ENCODE data around the gene AGAP9.
"Not testable (repeated sequence)": the region's sequence is repeated elsewhere in the genome, so short reads cannot be mapped to it uniquely, and the experiment has no call there.

The AGAP9 gene

DNA sequence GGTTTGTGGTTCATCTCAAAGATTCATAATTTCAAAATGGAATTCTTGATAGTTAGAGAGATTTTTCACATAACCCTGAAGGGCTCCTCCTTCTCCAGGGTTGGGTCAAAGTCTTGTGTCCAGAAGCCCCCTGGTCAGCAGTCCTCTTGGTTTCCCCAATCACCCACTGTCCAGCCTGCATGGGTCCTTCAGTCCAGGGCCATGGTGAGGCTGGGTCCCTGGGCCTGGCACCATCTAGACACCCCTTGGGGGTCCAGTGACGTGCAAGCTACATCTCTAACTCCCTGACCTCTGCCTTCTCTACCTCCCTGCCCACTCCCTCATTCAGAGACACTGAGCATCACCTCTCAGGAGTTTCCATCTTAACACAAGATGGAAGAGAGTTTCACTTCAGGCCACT lies 65.6 kb downstream of the AGAP9 start:
- in situ Hi-C loops (cut with HindIII; ENCODE audit: low sequenced_read_pairs) = no loop called here

DNA sequence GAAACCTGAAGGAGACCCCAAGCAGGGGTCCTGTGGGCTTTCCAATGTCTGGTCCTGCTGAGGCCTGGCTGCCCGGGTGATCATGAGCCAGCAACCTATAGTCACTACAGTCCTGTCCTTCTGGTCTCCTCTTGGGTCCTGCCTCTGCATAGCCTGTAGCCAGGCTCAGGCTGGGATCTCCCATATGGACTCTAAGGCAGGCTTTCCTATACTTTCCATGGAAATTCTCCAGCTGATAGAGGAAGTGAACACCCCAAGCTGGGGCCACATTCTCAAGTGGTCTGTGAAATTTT lies 66.0 kb downstream of the AGAP9 start:
- in situ Hi-C loops (cut with HindIII; ENCODE audit: low sequenced_read_pairs) = no loop called here

DNA sequence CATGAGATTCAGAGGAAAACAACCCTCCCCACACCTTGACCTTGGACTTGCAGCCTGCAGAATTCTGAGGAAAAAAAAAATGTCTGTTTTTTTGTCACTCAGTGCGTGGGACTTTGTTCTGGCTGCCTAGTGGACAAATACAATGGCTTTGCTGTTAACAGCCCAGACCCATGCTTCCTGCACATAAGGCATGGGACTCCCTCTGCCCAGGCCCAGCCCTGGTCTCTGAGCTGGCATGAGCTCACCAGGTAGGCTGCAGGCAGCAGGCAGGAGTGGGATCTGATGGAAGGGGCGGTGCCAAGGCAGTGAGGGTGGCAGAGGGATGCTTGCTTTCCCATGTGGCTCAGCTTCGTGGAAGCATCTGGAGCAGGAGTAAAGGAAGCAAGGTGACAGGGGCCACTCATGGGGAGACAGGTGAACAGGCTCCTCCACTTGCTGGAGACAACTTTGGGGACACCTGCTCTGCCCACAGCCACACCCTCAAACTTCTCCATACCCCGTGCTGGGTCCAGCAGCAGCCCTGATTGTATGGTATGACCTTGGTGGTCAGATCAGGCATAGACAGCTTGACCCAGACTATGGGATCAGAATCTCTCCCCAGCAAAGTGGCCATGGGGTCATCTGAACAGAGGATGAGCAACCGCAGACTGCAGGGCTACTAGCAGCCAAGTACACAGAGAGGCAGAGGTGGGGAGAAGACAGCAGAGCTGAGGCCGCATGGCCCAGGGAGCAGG lies 66.5 kb downstream of the AGAP9 start:
- in situ Hi-C loops (cut with HindIII; ENCODE audit: low sequenced_read_pairs) = no loop called here

DNA sequence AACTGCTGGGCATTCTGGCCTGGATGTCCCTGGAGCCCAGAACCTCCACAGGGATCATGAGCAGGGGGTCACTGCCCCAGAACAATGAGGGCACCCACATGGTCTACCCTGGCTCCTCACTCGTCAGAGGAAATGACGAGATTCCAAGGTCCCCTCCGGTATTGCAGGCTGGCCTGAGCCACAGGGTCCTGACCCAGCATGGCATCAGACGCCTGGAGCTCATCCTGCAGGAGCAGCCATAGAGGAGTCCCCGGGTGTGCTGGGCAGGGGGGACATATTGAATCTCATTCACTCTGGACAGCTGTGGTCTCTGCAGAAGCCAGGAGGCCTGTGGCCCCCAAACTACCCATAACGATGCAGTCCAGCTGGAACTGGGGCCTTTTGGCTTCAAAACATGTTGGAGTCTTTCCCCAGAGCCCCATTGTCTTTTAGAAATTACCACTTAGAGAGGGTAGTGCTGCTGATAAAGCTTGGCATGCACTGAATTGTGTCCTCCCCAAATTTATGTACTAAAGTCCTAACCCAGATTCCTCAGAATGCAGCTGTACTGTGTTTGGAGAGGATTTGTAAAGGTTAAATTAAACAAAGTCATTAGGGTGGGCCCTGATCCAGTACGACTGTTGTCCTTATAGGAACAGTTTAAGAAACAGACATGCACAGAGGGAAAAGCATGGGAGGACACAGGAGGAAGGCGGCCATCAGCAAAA lies 67.2 kb downstream of the AGAP9 start:
- in situ Hi-C loops (cut with HindIII; ENCODE audit: low sequenced_read_pairs) = no loop called here

DNA sequence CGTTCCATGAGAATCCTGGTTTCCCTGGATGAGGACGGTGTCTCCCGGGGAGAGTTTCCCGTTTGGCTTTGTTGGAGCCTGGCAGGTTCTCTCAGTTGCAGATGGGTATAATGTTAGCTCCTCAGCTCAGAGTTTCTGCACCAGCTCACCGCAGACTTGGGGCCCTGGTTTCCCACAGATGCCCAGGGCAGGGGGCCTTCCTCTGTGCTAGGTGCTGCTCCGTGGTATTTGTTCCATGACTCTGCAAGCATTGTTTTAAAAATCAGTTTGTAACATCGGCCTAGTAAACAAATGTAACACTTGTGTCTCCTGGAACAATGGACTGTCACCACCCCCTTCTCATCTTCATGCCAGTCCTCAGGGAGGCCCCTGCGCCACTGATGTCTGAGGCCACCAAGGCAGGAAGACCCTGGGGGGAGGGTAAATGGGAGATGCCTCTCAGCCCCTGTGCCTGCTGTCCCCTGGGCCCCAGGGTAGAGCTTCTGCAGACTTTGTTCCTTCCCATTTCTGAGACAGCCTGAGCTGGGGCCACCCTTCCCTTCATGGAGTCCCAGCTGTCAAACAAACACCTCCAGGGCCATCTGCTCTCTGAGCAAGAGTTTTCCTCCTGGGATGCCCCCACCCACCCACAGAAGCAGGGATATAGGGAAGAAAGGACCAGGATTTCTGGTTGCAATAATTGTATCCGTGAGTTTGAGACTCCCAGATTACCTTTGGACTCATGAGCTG lies 67.9 kb downstream of the AGAP9 start:
- in situ Hi-C loops (cut with HindIII; ENCODE audit: low sequenced_read_pairs) = not testable (repeated sequence)

DNA sequence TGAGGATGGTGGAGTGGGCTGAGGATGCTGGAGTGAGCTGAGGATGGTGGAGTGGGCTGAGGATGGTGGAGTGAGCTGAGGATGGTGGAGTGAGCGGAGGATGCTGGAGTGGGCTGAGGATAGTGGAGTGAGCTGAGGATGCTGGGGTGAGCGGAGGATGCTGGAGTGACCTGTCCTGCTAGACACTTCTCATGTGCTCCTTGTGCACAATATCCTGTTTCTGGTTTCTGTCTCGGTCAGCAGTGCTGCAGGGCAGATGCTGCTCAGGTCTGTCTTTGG lies 68.7 kb downstream of the AGAP9 start:
- in situ Hi-C loops (cut with HindIII; ENCODE audit: low sequenced_read_pairs) = no loop called here

DNA sequence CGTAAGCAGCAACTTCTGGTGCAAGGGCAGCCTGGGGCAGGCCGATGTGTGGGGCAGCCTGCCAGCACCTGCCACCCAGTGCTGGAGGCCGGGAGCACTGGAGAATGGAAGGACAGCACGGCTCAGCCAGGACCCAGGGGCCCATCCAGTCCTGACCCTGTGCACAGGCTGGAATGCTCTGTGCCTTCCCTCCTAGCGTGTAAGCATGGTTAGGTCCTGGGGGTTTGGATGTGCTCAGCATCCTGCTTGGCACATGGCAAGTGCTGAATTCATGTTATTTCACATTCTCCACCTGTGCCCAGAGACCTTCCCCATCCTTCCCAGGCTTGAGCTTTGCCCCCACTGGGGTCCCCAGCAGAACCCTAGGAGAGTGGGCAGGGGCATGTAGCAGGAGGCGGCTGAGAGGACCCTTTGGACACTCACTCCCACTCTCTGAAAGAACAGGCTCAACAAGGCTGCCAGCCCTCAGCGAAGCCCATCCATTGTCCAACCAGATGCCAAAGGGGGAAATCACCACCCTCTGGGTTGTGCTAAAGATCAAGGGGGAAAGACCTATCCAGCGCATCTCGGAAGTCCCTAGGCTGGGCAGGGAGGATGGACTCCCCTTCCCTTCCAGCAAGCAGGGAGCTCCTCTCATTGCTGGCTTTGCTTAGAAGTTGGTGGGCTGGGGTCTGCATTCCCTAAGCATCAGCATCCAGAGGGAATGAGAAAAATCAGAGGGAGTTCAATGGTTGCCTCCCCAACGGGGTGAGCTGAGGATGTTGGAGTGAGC lies 69.2 kb downstream of the AGAP9 start:
- in situ Hi-C loops (cut with HindIII; ENCODE audit: low sequenced_read_pairs) = no loop called here

DNA sequence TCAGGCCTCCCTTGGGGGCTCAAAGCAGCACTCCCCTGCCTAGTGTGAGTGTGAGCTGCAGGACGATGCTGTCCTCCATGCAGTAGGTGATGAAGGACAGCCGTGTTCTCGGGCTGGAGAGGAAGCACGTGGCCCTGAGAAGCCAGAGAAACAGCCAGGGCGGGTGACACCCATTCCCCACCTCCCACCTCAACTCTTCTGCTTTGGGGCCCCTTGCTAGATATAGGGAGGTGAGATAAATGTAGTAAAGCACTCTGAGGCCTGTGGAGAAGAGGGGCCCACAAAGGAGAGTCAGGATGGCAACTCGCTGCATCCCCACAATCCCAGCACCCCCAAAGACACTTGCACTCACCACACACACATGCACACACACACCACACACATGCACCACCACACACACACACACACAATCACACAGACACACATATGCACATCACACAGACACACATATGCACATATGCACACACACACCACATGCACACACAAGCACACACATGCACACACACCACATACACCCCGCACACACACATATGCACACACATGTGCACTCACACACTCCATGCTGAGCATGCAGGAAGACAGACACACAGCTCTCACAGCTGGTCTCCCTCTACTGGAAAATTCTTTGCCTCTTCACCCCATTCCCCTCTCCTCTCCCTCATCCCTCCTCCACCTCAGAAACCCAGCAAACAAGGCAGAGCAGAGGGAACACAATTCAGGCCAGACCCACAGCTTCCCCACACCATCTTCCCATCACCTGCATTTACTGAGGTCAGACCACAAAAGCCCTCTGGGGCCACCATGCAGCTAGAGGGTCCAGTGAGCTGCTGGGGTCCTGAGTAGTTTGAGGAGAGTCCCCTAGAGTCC lies 70.1 kb downstream of the AGAP9 start:
- in situ Hi-C loops (cut with HindIII; ENCODE audit: low sequenced_read_pairs) = no loop called here

DNA sequence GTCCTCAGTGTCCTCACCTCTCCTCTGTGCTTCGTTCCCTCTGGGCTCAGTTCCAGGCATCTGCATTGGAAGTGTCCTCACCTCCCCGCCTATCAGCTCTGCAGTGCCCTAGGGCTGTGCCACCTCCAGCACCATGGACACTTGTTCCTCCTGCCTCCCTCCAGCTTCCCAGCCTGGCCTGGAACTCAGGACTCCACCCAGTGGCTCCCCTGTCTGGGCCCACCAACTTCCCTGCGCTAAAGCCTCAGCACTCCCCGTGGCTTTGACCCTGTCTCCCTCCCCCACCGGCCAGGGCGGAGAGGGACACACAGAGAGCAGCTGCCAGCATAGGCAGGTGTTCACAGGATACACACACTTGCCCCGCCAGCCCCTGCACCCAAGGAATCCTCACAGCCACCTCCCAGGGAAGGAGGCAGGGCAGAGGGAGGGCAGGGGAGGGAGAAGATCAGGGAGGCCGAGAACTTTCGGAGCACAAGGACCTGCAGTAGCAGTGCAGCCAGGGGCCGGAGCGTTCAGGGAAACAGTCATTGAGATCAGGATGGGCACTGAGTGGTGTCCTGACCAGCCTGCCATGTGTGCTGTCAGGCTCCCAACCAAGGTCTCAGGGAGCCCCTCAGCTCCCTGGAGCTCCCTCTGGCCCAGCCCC lies 70.8 kb downstream of the AGAP9 start:
- in situ Hi-C loops (cut with HindIII; ENCODE audit: low sequenced_read_pairs) = no loop called here

DNA sequence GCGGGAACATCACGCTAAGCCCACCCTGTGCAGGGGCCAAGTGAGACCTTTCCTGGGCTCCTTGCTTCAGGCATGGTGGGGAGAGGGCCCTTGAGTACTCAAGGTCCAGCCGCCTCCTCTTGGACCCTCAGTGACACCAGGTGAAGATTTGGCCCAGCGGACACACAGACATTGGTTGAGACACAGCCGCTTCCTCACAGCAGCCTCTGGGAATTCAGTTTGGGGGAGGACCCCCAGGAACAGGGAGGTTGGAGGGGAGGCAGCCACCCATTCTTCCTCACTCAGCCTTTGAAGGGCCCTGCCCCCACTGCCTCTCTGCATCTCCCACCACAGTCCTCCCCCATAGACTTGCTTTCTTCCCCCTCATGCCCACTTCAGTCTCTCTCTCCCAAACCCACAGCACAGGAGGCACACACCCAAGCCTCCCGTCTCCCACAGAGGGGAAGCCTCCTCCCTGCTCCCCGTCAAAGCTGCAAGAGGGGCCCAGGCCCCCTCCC lies 71.4 kb downstream of the AGAP9 start:
- in situ Hi-C loops (cut with HindIII; ENCODE audit: low sequenced_read_pairs) = no loop called here
